LNCaP clone FGC (cell line): ENCODE results near the gene USB1.

Source experiments
- DNase-seq: peaks from one replicate; pipeline ENCODE4 v3.0.0-alpha.2; 2011; ENCODE audit warnings: low read depth
- H3K4me3 ChIP-seq: 2 replicates; pipeline ENCODE4 v1.5.1; 2011; ENCODE audit warnings: mild to moderate bottlenecking, low read depth, low read length, control low read depth
- TF ChIP-seq, protein P1 (sequence below): IDR thresholded peaks from 2 replicates; pipeline ENCODE4 v1.5.1; 2012; ENCODE audit warnings: mild to moderate bottlenecking; ENCODE audit not compliant: control insufficient read depth, insufficient read depth; ENCODE audit errors: extremely low read depth

USB1 gene

GRCh38 chr16:57957673-57958392 is 43.4 kb upstream of the USB1 start:
- DNase-seq, result no peak
- no peak overlapping the region for H3K4me3 ChIP-seq
- TF ChIP-seq, protein P1, sequence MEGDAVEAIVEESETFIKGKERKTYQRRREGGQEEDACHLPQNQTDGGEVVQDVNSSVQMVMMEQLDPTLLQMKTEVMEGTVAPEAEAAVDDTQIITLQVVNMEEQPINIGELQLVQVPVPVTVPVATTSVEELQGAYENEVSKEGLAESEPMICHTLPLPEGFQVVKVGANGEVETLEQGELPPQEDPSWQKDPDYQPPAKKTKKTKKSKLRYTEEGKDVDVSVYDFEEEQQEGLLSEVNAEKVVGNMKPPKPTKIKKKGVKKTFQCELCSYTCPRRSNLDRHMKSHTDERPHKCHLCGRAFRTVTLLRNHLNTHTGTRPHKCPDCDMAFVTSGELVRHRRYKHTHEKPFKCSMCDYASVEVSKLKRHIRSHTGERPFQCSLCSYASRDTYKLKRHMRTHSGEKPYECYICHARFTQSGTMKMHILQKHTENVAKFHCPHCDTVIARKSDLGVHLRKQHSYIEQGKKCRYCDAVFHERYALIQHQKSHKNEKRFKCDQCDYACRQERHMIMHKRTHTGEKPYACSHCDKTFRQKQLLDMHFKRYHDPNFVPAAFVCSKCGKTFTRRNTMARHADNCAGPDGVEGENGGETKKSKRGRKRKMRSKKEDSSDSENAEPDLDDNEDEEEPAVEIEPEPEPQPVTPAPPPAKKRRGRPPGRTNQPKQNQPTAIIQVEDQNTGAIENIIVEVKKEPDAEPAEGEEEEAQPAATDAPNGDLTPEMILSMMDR, result no peak

- no peak for DNase-seq
- TF ChIP-seq, protein P1, result no peak
These were observed 42.7 kb upstream of the USB1 start for GRCh38 chr16:57958544-57958943.

GRCh38 chr16:57959121-57959520 is 42.1 kb upstream of the USB1 start:
- no peak for DNase-seq
- TF ChIP-seq, protein P1, result no peak
- H3K4me3 ChIP-seq, result no peak overlapping the region

More at GRCh38 chr16:57958544-57958943, 42.7 kb upstream of the USB1 start:
- no peak overlapping the region for H3K4me3 ChIP-seq

DNA sequence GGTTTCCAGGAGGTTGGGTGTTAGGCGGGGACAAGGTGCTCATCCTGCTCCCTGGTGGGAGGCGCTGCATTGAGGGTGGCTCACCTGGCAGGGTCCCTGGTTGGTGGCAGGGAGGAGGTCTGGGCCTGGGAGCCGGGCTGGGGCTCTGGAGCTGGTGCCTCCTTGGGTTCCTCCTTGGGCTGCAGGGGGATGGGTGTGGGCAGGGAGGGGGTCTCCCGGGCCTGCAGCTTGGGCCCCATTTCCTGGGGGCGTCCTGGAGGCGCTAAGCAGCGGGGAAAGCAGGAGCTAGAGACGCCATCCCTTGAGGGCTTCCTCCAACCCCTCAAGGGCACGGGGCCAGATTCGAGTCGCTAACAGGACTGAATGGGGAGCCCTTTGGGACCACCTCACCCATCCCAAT is 41.4 kb upstream of the USB1 start:
- TF ChIP-seq, protein P1, result no peak
- H3K4me3 ChIP-seq, result no peak overlapping the region
- no peak for DNase-seq

DNA sequence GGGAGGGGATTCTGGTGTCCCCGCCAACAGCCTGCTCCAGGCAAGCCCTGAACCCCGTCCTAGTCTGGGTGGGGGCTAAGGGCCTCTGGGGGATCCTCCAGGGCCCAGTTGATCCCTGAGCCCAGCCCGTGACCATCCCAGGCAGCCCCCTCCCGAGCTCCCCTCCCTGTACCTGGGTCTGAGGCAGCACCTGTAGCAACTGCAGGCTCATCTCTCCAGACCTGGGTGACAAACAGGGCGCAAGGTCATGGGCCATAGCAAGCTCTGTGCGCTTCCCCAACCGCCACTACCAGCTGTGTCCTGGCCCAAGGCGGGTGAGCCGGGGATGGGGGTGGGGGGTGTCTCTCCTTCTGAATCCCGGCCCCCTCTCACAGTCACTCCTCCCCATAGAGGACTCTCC is 40.9 kb upstream of the USB1 start:
- DNase-seq, result no peak
- TF ChIP-seq, protein P1, result no peak
- no peak overlapping the region for H3K4me3 ChIP-seq

GRCh38 chr16:57960826-57961472 is 40.3 kb upstream of the USB1 start:
- TF ChIP-seq, protein P1, result no peak
- no peak overlapping the region for H3K4me3 ChIP-seq
- no peak for DNase-seq

DNA sequence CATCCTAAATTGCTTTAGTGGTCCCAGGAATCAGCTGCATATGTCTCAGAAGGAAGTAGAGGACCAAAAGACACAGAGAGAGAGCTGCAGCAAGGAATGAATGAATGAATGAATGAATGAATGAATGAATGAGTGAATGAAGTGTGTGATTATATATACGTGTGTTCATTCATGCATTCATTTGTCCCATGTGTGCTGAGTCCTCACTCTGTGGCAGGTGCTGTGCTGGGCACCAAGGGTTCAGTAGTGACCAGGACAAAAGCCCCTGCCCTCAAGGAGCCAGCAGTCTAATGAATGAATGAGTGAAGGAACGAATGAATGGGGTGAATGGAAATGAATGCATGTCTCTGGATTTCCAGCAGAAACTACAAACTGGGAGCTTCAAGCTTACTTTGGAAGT is 39.7 kb upstream of the USB1 start:
- TF ChIP-seq, protein P1, result no peak
- DNase-seq, result no peak
- H3K4me3 ChIP-seq, result no peak overlapping the region
